Adipocyte (in vitro differentiated cells): Measurements from ENCODE around the gene TMEM135.

ENCODE experiments used
- DNase-seq: peaks from one replicate; pipeline ENCODE4 v3.0.0-alpha.2; 2015; ENCODE audit warnings: low read depth
- H3K27me3 ChIP-seq: replicated peaks from 2 replicates; pipeline ENCODE4 v1.7.0; 2013; ENCODE audit warnings: mild to moderate bottlenecking, low read length, moderate library complexity; ENCODE audit not compliant: control insufficient read depth, insufficient read depth
- H3K36me3 ChIP-seq: 2 replicates; pipeline ENCODE4 v1.7.0; 2013; ENCODE audit warnings: low read length, mild to moderate bottlenecking, moderate library complexity; ENCODE audit not compliant: control insufficient read depth, insufficient read depth, severe bottlenecking
- H3K4me1 ChIP-seq: 2 replicates; pipeline ENCODE4 v1.7.0; 2013; ENCODE audit warnings: mild to moderate bottlenecking, low read length, moderate library complexity; ENCODE audit not compliant: control insufficient read depth, insufficient read depth
- H3K4me3 ChIP-seq: 2 replicates; pipeline ENCODE4 v1.7.0; 2013; ENCODE audit warnings: mild to moderate bottlenecking, low read length, moderate library complexity
- H3K9ac ChIP-seq: 2 replicates; pipeline ENCODE4 v1.7.0; 2013; ENCODE audit warnings: mild to moderate bottlenecking, low read length, moderate library complexity
- H3K9me3 ChIP-seq: 2 replicates; pipeline ENCODE4 v1.7.0; 2013; ENCODE audit warnings: mild to moderate bottlenecking, low read length, moderate library complexity; ENCODE audit not compliant: control insufficient read depth

Gene TMEM135

DNA sequence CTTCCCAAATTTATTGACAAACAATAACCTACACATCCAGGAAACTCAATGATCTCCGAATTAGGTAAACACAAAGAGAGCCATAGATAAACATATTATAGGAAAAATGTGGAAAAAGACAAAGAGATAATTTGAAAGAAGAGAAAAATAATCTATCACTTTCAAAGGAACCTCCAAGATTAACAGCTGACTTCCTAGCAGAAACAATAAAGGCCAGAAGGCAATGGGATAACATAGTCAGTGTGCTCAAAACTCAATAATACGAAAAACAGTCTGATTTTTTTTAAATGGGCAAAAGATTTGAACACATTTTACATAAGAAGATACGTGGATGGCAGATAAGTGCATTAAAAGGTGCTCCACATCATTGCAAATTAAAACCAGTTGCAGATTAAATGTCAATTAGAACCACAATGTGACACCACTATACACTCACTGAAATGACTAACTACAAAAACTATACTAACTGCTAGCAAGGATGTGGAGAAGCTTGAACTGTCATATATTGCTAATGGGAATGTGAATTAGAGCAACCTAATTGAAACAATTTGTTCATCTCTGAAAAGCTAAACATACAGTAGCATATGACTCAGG, 300.4 kb downstream of the TMEM135 start:
- peaks cover 3% of the 10 kb centered on the region for H3K36me3 ChIP-seq
- DNase-seq: no peak
- H3K27me3 ChIP-seq: no peaks in the 10 kb centered on the region
- no peak overlapping the region for H3K4me3 ChIP-seq
- no peak overlapping the region for H3K9ac ChIP-seq
- no peaks in the 10 kb centered on the region for H3K4me1 ChIP-seq
- peaks cover 20% of the 10 kb centered on the region for H3K9me3 ChIP-seq

DNA sequence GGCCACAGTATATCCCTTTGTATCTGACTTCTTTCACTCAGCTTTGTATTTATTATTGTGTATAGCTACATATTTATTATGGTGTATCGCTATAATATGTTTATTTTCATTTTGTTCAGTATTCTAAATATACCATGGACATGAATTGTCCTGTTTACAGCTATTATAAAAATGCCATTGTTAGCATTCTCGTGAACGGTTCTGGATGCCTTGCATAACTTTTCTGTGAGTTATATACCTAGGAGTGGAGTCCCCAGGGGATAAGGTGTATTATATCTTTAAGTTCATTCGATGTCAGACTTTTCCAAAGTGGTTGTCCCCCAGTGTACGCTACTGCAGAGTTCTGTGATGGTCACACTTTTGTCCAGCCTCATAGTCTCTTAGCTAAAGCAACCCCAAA, 301.7 kb downstream of the TMEM135 start:
- H3K4me3 ChIP-seq: no peak overlapping the region
- H3K4me1 ChIP-seq: no peaks in the 10 kb centered on the region
- H3K9me3 ChIP-seq: peaks cover 20% of the 10 kb centered on the region
- DNase-seq: no peak
- peaks cover 3% of the 10 kb centered on the region for H3K36me3 ChIP-seq
- H3K27me3 ChIP-seq: no peaks in the 10 kb centered on the region
- H3K9ac ChIP-seq: no peak overlapping the region

DNA sequence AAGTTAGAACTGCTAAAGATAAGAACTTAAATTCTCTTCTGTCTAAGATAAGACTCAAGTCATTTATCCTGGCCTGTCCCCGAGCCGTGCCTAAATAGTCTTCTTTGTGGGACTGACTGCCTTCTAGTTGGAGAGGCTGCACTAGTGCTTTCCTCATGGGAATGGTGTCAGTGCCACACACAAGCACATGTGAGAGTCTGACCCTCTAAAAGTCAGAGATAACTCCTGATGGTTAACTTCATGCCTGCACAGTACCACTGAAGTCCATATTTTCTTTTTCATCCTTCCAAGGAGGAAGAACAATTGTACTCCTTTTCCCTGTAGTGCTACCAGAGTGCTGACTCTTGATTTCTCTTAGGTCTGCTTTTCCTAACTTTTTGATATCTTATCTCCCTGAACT, 309.7 kb downstream of the TMEM135 start:
- Histone ChIP-seq H3K4me3 (no peak overlapping the region), H3K9me3 (no peaks in the 10 kb centered on the region), H3K4me1 (peaks cover 1% of the 10 kb centered on the region), H3K36me3 (peaks cover 5% of the 10 kb centered on the region), H3K9ac (no peak overlapping the region), H3K27me3 (no peaks in the 10 kb centered on the region)
- DNase-seq: no peak

DNA sequence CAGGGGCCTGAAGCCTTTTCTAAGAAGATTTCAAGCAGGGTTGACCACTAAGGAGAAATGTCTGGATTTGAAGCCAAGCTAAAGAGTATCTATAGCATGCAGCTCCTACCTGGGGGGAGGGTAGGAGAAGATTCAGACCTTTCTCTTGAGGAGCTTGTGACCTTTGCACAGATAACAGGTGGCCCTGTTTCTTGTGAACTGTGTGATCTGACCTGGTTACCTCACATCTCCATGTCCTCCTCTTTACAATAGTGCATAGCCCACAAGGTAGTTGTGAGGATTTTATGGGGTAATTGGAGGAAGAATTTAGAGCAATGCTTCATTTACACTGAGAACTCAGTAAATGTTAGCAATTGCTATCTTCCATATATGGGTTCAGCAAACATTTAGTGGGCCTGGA, 310.1 kb downstream of the TMEM135 start:
- H3K9me3 ChIP-seq: no peaks in the 10 kb centered on the region
- no peak for DNase-seq

DNA sequence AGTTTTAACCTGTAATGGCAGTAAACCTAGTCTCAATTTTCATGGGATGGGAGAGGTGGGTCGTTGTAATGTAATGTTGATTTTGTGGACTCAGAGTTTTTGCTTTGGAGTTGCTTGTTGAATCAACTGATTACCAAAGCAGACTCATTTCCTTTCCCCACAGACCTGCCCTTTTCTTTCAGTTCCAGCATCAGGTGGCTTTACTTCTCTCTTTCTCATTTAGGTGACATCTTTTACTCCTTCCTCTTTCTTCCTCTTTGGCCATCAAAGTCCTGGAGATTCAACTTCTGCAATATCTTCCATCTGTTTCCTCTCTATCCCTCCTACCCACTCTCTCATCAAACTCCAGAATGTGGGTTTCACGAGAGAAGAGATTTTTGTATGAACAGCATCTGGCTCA, 313.9 kb downstream of the TMEM135 start:
- Histone ChIP-seq H3K9ac (no peak overlapping the region), H3K4me3 (no peak overlapping the region), H3K4me1 (peaks cover 20% of the 10 kb centered on the region), H3K9me3 (no peaks in the 10 kb centered on the region), H3K36me3 (peaks cover 5% of the 10 kb centered on the region), H3K27me3 (no peaks in the 10 kb centered on the region)
- DNase-seq: no peak

More for the DNA sequence above, 310.1 kb downstream of the TMEM135 start:
- Histone ChIP-seq H3K9ac (no peak overlapping the region), H3K27me3 (no peaks in the 10 kb centered on the region), H3K4me1 (peaks cover 5% of the 10 kb centered on the region), H3K36me3 (peaks cover 5% of the 10 kb centered on the region), H3K4me3 (no peak overlapping the region)

DNA sequence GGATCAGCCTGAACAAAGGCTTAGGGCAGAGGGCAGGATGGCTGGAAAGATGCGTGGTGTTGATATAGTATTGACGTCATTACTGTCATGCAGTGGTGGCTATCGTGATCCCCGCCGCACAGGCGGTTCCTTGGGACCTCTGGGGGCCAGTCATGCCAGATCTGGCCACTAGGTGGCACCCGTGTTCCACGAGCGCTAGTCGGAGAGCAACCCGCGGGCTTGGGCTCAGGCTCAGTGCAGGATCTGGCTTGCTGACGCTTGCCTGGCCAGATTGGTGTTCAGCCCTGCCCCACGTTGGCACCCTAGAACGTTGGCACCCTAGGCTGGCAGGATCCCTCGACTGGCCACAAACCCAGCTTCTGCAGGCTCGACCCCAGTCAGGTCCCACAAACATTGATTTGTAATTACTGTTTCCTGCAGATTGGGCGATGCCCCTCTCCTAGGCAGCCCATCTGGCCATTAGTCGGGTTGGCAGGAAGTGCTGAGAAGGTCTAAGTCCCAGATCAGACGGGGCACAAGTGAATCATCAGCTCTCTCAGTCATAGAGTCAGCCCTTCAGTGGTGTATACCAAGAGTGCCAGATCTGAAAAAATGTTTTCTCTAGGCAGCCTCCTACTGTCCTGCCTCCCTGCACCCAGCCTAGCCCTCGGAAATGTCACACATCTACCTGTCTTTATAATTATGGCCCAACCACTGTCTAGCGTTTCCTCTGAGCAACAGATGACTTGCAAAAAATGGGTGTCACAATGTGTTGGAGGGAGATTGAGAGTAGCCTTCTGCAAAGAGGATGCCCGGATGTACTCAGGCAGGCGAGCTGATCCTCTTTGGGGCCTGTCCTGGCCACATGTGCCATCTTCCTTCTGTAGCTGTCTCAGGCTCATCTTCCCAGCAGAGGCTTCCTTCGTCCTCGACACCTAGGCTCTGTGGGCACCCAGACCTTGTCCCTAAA, 315.3 kb downstream of the TMEM135 start:
- no peaks in the 10 kb centered on the region for H3K9me3 ChIP-seq
- DNase-seq: peak; percentile 90
- peaks cover 5% of the 10 kb centered on the region for H3K36me3 ChIP-seq
- H3K9ac ChIP-seq: no peak overlapping the region
- H3K4me1 ChIP-seq: peaks cover 20% of the 10 kb centered on the region
- no peak overlapping the region for H3K4me3 ChIP-seq
- no peaks in the 10 kb centered on the region for H3K27me3 ChIP-seq

DNA sequence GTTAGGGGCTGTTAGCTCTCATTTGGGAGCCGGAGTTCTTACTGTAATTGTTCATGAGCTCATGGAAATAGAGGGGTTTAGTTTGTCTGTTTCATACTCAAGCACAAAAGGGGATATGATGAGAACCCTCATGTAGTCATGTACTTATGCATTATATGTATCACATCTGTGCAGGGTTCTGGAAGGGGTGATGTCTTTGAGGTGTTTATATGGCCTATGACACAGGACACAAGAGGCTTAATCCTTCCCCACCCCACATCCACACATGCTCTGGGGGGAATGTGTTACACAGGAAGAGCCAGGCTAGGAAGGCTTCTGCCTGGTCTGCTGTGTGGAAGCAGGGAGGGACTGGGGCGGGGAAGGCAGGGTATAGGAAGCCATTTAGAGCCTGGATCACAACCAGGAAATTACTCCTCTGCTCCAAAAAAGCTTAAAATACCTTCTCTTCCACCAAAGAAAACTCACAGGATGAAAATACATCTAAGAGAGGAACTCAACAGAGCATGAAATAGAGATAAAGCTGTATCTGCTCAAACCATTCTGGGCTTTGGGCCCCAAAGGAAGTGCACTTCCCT, 316.1 kb downstream of the TMEM135 start:
- Histone ChIP-seq H3K4me1 (peaks cover 20% of the 10 kb centered on the region), H3K9ac (no peak overlapping the region), H3K4me3 (no peak overlapping the region), H3K36me3 (no peaks in the 10 kb centered on the region), H3K27me3 (no peaks in the 10 kb centered on the region), H3K9me3 (no peaks in the 10 kb centered on the region)
- no peak for DNase-seq

DNA sequence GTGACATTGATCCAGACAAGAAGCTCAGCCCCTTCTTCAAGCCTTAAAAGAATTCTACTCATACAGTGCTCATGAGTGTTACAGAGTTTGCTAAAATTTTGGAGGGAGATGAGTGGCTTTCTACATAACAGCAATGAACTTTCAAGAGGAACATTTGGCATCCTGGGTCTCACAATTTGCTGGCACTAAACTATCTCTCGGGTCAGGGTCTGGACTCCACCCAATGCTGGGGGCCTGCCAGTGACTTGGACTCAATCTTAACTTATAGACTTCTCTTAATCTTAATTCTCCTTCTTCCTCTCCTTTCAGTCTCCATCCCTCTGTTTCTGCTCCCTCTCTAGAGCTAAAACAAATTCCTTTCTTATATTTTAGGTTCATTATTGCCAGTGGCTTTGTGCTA, 317.9 kb downstream of the TMEM135 start:
- H3K4me1 ChIP-seq: peaks cover 20% of the 10 kb centered on the region
- H3K9me3 ChIP-seq: no peaks in the 10 kb centered on the region
- no peak overlapping the region for H3K9ac ChIP-seq
- no peaks in the 10 kb centered on the region for H3K27me3 ChIP-seq
- H3K4me3 ChIP-seq: no peak overlapping the region
- DNase-seq: no peak
- no peaks in the 10 kb centered on the region for H3K36me3 ChIP-seq

DNA sequence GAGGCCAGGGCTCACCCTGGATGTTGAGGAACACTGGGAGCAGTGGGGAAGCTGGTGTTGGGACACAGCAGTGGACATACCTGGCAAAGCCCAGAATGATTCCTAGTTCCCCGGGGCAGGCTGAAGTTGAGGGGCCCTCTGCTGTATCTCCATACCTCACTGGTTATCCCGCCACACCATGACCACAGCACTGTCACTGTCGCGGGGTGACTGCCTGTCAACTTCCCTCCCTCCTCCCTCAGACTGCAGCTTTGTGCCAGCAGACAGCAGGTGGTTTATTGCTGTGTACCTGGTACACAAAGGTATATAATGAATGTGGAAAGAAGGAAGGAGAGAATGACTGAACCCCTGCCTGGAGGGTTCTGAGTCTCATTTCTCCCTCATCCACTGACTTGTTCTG, 318.7 kb downstream of the TMEM135 start:
- no peak overlapping the region for H3K4me3 ChIP-seq
- no peak for DNase-seq
- no peaks in the 10 kb centered on the region for H3K36me3 ChIP-seq
- H3K27me3 ChIP-seq: no peaks in the 10 kb centered on the region
- no peaks in the 10 kb centered on the region for H3K9me3 ChIP-seq
- H3K9ac ChIP-seq: no peak overlapping the region
- H3K4me1 ChIP-seq: peaks cover 20% of the 10 kb centered on the region

DNA sequence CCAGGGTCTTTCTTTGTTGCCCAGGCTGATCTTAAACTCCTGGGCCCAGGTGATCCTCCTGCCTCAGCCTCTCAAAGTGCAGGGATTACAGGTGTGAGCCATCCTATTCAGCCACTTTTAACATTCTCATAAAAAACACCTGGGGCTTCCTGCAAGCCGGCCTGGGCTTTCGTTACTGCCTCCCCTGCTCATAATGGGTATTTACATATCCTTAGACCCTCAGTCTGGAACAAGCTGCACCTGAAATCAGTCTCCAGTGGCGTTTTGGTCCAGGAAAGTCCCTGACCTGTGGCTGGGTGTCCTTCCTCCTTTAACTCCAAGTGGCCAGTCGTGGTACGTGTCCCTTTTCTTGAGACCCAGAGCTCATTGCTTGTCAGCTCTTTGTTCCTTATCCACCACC, 320.7 kb downstream of the TMEM135 start:
- Histone ChIP-seq H3K36me3 (peaks cover 15% of the 10 kb centered on the region), H3K9ac (no peak overlapping the region), H3K27me3 (no peaks in the 10 kb centered on the region), H3K4me3 (no peak overlapping the region), H3K4me1 (peaks cover 8% of the 10 kb centered on the region), H3K9me3 (no peaks in the 10 kb centered on the region)
- DNase-seq: no peak

DNA sequence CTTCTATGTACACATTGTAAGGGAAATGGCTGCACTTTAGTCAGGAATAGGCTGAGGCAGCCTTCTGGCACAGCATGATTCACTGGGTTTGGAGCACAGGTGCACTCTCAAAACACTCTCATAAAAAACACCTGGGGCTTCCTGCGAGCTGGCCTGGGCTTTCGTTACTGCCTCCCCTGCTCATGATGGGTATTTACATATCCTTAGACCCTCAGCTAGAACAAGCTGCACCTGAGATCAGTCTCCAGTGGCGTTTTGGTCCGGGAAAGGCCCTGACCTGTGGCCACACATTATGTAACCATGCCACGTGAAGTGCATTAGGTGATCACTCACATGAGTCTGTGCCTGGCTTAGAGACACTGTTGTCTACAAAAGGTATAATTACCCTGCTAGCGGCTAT, 321.7 kb downstream of the TMEM135 start:
- no peaks in the 10 kb centered on the region for H3K9me3 ChIP-seq
- no peak overlapping the region for H3K4me3 ChIP-seq
- H3K36me3 ChIP-seq: peaks cover 22% of the 10 kb centered on the region
- DNase-seq: no peak
- peaks cover 8% of the 10 kb centered on the region for H3K4me1 ChIP-seq
- H3K27me3 ChIP-seq: peaks cover 5% of the 10 kb centered on the region
- H3K9ac ChIP-seq: no peak overlapping the region
